Gastrocnemius medialis (tissue), 4 donors: Measurements from ENCODE around the gene NCAPD3.

Experiments
- POLR2A ChIP-seq, 2 donors: fragments of 450-650 bp; IDR thresholded peaks; one replicate each; pipeline ENCODE4 v1.6.1; 2017; ENCODE audit warnings: antibody characterized with exemption in 2 of 2, mild to moderate bottlenecking in 2 of 2, moderate library complexity in 2 of 2
- TF ChIP-seq, protein P1 (sequence below), 5 experiments: fragments of 450-650 bp in 3 of 5; fragments of 200-600 bp in 2 of 5; sonication (generic) in 2 of 5; IDR thresholded peaks in 4 of 5; conservative IDR thresholded peaks in 1 of 5; 1 replicate in 4 of 5; 2 replicates in 1 of 5; pipeline ENCODE4 v1.5.1; 2016 to 2019; ENCODE audit warnings: antibody characterized with exemption in 5 of 5, mild to moderate bottlenecking in 3 of 5, moderate library complexity in 3 of 5

DNA sequence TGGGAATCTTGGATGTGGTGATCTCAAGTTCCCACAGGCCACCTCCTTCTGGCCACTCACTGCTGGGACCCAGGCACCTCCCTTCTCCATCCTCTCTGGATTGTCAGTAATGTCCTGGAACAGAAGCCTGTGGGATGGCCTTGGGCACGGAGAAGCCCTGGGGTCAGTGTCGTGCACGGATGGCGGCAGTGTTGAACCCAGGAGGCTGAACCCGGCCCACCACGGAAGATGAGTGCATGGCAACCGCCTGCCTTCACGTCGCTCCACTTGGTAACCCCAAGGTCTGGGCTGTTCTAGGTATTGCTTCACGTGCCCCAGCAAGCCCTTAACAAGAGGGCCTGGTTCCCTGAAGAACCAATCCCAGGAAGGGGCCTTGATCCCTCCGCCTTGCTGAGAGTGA, 22.3 kb upstream of the NCAPD3 start:
- no peak for TF ChIP-seq POLR2A (IDR thresholded peaks at IDR 0.05)
- TF ChIP-seq, protein P1, sequence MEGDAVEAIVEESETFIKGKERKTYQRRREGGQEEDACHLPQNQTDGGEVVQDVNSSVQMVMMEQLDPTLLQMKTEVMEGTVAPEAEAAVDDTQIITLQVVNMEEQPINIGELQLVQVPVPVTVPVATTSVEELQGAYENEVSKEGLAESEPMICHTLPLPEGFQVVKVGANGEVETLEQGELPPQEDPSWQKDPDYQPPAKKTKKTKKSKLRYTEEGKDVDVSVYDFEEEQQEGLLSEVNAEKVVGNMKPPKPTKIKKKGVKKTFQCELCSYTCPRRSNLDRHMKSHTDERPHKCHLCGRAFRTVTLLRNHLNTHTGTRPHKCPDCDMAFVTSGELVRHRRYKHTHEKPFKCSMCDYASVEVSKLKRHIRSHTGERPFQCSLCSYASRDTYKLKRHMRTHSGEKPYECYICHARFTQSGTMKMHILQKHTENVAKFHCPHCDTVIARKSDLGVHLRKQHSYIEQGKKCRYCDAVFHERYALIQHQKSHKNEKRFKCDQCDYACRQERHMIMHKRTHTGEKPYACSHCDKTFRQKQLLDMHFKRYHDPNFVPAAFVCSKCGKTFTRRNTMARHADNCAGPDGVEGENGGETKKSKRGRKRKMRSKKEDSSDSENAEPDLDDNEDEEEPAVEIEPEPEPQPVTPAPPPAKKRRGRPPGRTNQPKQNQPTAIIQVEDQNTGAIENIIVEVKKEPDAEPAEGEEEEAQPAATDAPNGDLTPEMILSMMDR (IDR thresholded peaks at IDR 0.05 in 4 of 5, conservative IDR thresholded peaks at IDR 0.05 in 1 of 5): no peak
